Stomach (tissue), 9 donors: ENCODE data around the gene KPNA1. TPM values are rescaled to one million over a fixed set of nuclear protein-coding genes. Genes with fewer than 3 reads are reported as not detected.

Source experiments
- DNase-seq, 2 donors: peaks; one replicate each; pipeline versions ENCODE4 v3.0.0 to v3.0.0-alpha.2; 2013 to 2019
- H3K27ac ChIP-seq, 5 donors: fragments of 200-600 bp in 4 of 5; sonication (generic) in 4 of 5; one replicate each; pipeline ENCODE4 v1.5.1; 2013 to 2019; ENCODE audit warnings: mild to moderate bottlenecking in 1 of 5, moderate library complexity in 1 of 5
- H3K27me3 ChIP-seq, 3 donors: fragments of 200-600 bp; sonication (generic); one replicate each; pipeline ENCODE4 v1.5.1; 2017 to 2019; ENCODE audit warnings: mixed run types in 1 of 3
- H3K36me3 ChIP-seq, 4 donors: fragments of 200-600 bp; sonication (generic); 1 replicate in 3 of 4; 2 replicates in 1 of 4; pipeline ENCODE4 v1.5.1; 2016 to 2019
- H3K4me1 ChIP-seq, 4 donors: fragments of 200-600 bp; sonication (generic); one replicate each; pipeline ENCODE4 v1.5.1; 2016 to 2019
- H3K4me3 ChIP-seq, 4 donors: fragments of 200-600 bp; sonication (generic) in 3 of 4; one replicate each; pipeline ENCODE4 v1.5.1; 2016 to 2019; ENCODE audit warnings: mild to moderate bottlenecking in 1 of 4
- H3K9me3 ChIP-seq, 4 donors: fragments of 200-600 bp; sonication (generic); one replicate each; pipeline ENCODE4 v1.5.1; 2016 to 2019
- EP300 ChIP-seq: sonication (generic); formaldehyde crosslinking; IDR thresholded peaks from one replicate; pipeline ENCODE4 v1.6.1; 2017; ENCODE audit warnings: antibody characterized with exemption
- POLR2A ChIP-seq, 4 donors: fragments of 450-650 bp; IDR thresholded peaks; one replicate each; pipeline ENCODE4 v1.6.1; 2016; ENCODE audit warnings: antibody characterized with exemption in 4 of 4, control low read depth in 2 of 4, mild to moderate bottlenecking in 1 of 4, moderate library complexity in 1 of 4
- POLR2AphosphoS5 ChIP-seq, 3 donors: sonication (generic); formaldehyde crosslinking; IDR thresholded peaks; one replicate each; pipeline ENCODE4 v1.6.1; 2016; ENCODE audit warnings: antibody characterized with exemption in 3 of 3
- WGBS, 5 donors: extraction: QIAGEN DNeasy Blood & Tissue Kit in 3 of 5; methylation state at CpG; one replicate each; pipeline versions ENCODE4 v1.1.5 to v1.1.7; 2013 to 2018; 5-methylcytosine and 5-hydroxymethylcytosine counted together
- intact Hi-C: fragments of 100-400 bp; cut with DNase I; formaldehyde crosslinking; loops from one replicate; pipeline ENCODE4 v1.15.1; 2023; ENCODE audit warnings: low total_unique reads
- polyA plus RNA-seq, 3 donors: library from polyadenylated mRNA; stranded (reverse); fragments of 200-250 nt; gene quantifications; one replicate each; pipeline ENCODE4 v1.2.3, GENCODE V29; 2013
- total RNA-seq, 5 donors: library from RNA; depleted of rRNA; stranded (reverse); fragments of >200 nt; gene quantifications; one replicate each; pipeline versions ENCODE4 v1.1.0 to v1.2.3, GENCODE V29; 2014 to 2016
- TF ChIP-seq, protein P1 (sequence below), 7 experiments: fragments of 450-650 bp in 4 of 7; fragments of 200-600 bp in 3 of 7; sonication (generic) in 3 of 7; IDR thresholded peaks; one replicate each; pipeline ENCODE4 v1.5.1; 2016 to 2019; ENCODE audit warnings: antibody characterized with exemption in 7 of 7, control low read depth in 2 of 7, mild to moderate bottlenecking in 1 of 7
- donor health status: healthy with polysubstance abuse.
- donor health status: Bipolar disorder and iron deficiency.
- donor health status: healthy.

The KPNA1 gene
- total and polyA plus RNA-seq, 8 donors = 6.7 to 88.4 (median 32.0) TPM

DNA sequence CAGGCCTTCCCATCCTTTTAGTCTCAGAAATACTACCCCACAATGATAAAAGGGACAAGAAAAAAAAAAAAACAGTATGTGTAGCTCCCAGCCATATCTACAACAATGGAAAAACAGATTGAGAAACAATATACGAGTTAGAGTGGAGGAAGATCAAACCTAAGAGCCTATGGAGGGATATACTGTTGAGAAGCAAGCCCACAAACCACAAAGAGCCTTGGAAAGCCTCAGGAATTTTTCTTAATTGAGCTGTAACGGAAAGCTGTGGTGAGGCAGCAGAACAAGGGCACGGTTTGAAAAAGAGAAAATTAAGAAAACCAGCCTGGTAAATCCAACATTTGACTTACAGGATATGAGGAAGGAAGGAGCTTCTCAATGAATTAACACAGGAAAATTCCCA, 21.4 kb downstream of the KPNA1 start:
- no peak for TF ChIP-seq POLR2A (IDR thresholded peaks at IDR 0.05)
- TF ChIP-seq EP300 = no peak
- TF ChIP-seq POLR2AphosphoS5 (IDR thresholded peaks at IDR 0.05) = no peak
- TF ChIP-seq, protein P1, sequence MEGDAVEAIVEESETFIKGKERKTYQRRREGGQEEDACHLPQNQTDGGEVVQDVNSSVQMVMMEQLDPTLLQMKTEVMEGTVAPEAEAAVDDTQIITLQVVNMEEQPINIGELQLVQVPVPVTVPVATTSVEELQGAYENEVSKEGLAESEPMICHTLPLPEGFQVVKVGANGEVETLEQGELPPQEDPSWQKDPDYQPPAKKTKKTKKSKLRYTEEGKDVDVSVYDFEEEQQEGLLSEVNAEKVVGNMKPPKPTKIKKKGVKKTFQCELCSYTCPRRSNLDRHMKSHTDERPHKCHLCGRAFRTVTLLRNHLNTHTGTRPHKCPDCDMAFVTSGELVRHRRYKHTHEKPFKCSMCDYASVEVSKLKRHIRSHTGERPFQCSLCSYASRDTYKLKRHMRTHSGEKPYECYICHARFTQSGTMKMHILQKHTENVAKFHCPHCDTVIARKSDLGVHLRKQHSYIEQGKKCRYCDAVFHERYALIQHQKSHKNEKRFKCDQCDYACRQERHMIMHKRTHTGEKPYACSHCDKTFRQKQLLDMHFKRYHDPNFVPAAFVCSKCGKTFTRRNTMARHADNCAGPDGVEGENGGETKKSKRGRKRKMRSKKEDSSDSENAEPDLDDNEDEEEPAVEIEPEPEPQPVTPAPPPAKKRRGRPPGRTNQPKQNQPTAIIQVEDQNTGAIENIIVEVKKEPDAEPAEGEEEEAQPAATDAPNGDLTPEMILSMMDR (IDR thresholded peaks at IDR 0.05) = no peak
- Histone ChIP-seq H3K27ac (no peak overlapping the region), H3K4me3 (no peak overlapping the region), H3K4me1 (peaks cover 0 to 35% (median 14%) of the 10 kb centered on the region in 4 donors), H3K9me3 (no peaks in the 10 kb centered on the region), H3K27me3 (no peaks in the 10 kb centered on the region), H3K36me3 (peaks cover 5 to 50% (median 38%) of the 10 kb centered on the region in 4 donors)
- WGBS, 5 donors = 79 to 86% (median 84%) methylated on average over 3 of the region's 3 CpGs
- DNase-seq = no peak
- intact Hi-C loops = no loop called here

DNA sequence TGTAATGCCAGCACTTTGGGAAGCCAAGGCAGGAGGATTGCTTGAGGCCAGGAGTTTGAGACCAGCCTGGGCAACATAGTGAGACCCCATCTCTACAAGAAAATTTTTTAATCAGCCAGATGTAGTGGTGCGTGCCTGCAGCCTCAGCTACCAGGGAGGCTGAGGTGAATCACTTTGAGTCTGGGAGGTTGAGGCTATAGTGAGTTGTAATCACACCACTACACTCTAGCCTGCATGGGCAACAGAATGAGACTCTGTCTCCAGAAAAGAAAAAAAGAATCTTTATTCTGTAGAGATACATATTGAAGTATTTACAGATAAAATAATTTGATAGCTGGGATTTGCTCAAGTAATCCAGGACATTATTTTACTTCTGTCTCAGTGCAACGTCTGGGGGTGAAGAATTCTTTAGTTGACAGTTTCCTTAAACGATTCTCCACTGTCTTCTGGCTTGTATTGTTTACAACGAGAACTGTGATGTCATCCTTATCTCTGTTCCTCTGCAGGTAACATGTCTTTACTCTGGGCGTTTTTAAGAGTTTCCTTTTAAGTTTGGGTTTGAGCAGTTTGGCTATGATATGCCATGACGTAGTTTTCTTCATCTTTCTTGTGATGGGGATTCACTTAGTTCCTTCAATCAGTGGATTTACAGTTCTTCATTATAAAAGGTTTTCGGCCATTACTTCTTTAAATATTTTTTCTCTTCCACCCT, 26.3 kb downstream of the KPNA1 start:
- H3K4me3 ChIP-seq = no peak overlapping the region
- no peak for DNase-seq
- no peaks in the 10 kb centered on the region for H3K9me3 ChIP-seq
- 70 to 79% (median 75%) methylated on average over 7 of the region's 7 CpGs for WGBS, 5 donors
- H3K27ac ChIP-seq = no peak overlapping the region
- no peaks in the 10 kb centered on the region for H3K27me3 ChIP-seq
- H3K36me3 ChIP-seq = peaks cover 0 to 15% (median 10%) of the 10 kb centered on the region in 4 donors
- H3K4me1 ChIP-seq = peaks cover 0 to 37% (median 15%) of the 10 kb centered on the region in 4 donors
- intact Hi-C loops = no loop called here
- TF ChIP-seq EP300 (no peak), POLR2AphosphoS5 (IDR thresholded peaks at IDR 0.05) (no peak), POLR2A (IDR thresholded peaks at IDR 0.05) (no peak)
- TF ChIP-seq, protein P1 (IDR thresholded peaks at IDR 0.05) = no peak

DNA sequence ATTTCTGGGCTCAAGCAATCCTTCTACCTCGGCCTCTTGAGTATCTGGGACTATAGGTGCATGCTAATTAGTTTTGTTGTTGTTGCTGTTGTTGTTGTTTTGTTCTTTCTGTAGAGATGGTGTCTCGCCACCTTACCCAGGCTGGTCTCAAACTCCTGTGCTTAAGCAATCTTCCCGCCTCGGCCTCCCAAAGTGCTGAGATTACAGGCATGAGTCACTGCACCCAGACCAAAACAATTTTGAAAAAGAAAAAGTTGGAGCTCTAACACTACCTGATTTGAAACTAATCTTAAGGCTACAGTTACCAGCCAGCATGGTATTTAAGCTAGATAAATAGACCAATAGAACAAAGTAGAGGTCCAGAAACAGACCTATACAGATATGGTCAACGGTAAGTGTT, 29.8 kb downstream of the KPNA1 start:
- 36 to 68% (median 63%) methylated on average over 5 of the region's 5 CpGs for WGBS, 5 donors
- peaks cover 2 to 36% (median 21%) of the 10 kb centered on the region in 4 donors for H3K4me1 ChIP-seq
- intact Hi-C loops = no loop called here
- TF ChIP-seq POLR2AphosphoS5 (IDR thresholded peaks at IDR 0.05) (peak in 1 of 3 donors; percentile 37), POLR2A (IDR thresholded peaks at IDR 0.05) (no peak)
- no peak overlapping the region for H3K4me3 ChIP-seq
- H3K27ac ChIP-seq = no peak overlapping the region
- H3K9me3 ChIP-seq = no peaks in the 10 kb centered on the region
- H3K27me3 ChIP-seq = no peaks in the 10 kb centered on the region
- H3K36me3 ChIP-seq = peaks cover 0 to 7% (median 2%) of the 10 kb centered on the region in 4 donors
- DNase-seq = peak; percentile 10 to 30

DNA sequence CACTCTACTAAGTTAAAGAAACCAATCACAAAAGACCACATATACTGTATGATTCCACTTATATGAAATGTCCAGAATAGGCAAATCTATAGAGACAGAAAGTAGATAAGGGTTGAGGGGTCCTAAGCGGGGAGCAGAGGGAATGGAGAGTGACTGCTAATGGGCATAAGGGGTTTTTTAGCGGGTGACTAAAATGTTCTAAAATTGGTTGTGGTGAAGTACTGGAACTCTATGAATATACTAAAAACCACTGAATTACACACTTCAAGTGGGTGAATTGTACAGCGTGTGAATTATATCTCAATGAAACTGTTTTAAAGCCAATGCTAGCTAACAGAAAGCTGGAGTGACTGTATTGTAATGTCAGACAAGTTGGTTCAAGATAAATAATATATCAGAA, 33.3 kb downstream of the KPNA1 start:
- intact Hi-C loops = no loop called here
- no peak for TF ChIP-seq POLR2A (IDR thresholded peaks at IDR 0.05)
- TF ChIP-seq EP300 = no peak
- no peak for TF ChIP-seq POLR2AphosphoS5 (IDR thresholded peaks at IDR 0.05)
- TF ChIP-seq, protein P1 (IDR thresholded peaks at IDR 0.05) = no peak

DNA sequence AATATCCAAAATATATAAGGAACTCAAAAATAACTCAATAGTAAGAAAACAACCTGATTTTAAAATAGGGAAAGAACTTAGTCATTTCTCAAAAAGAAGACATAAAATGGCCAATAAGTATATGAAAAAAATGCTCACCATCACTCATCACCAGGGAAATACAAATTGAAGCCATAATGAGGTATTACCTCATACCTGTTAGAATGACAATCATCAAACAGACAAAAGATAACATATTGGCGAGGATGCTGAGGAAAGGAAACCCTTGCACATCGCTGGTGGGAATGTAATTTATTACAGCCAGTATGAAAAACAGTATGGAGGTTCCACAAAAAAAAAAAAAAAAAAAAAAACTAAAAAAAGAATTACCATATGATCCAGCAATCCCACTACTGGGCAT, 38.2 kb downstream of the KPNA1 start:
- Histone ChIP-seq H3K4me3 (no peak overlapping the region), H3K36me3 (no peaks in the 10 kb centered on the region), H3K9me3 (no peaks in the 10 kb centered on the region), H3K27me3 (no peaks in the 10 kb centered on the region), H3K4me1 (peaks cover 0 to 27% (median 11%) of the 10 kb centered on the region in 4 donors), H3K27ac (no peak overlapping the region)
- no peak for DNase-seq
- TF ChIP-seq, protein P1 (IDR thresholded peaks at IDR 0.05) = no peak
- TF ChIP-seq POLR2A (IDR thresholded peaks at IDR 0.05) (no peak), EP300 (no peak), POLR2AphosphoS5 (IDR thresholded peaks at IDR 0.05) (no peak)
- intact Hi-C loops = no loop called here
- WGBS, 5 donors = 91 to 97% (median 95%) methylated on average over 2 of the region's 2 CpGs

More for the DNA sequence above, 33.3 kb downstream of the KPNA1 start:
- H3K4me3 ChIP-seq = no peak overlapping the region
- no peaks in the 10 kb centered on the region for H3K36me3 ChIP-seq
- DNase-seq = no peak
- H3K27ac ChIP-seq = no peak overlapping the region
- H3K9me3 ChIP-seq = no peaks in the 10 kb centered on the region
- H3K27me3 ChIP-seq = no peaks in the 10 kb centered on the region
- H3K4me1 ChIP-seq = peaks cover 2 to 41% (median 22%) of the 10 kb centered on the region in 4 donors
- 88 to 91% (median 90%) methylated on average over 3 of the region's 3 CpGs for WGBS, 5 donors
